Measurements from ENCODE around the gene PEX19. TPM values are rescaled to one million over a fixed set of nuclear protein-coding genes. Genes with fewer than 3 reads are reported as not detected.
"Not testable (repeated sequence)": the region's sequence is repeated elsewhere in the genome, so short reads cannot be mapped to it uniquely, and the experiment has no call there.

PEX19 gene
- total RNA-seq, 4 donors from 2014 or later = 43.6 to 54.2 (median 46.1) TPM

- Histone ChIP-seq H3K36me3 (peaks cover 91 to 100% (median 95%) of the 10 kb centered on the region in 4 donors), H3K27me3 (no peaks in the 10 kb centered on the region), H3K9me3 (no peaks in the 10 kb centered on the region), H3K4me3 (no peak overlapping the region), H3K4me1 (peaks cover 0 to 7% (median 2%) of the 10 kb centered on the region in 4 donors), H3K27ac (replicated peaks in 1 of 4) (no peak overlapping the region)
- DNase-seq (ENCODE audit: extremely low spot score) = no peak
- intact Hi-C loops (cut with DNase I) = loop anchor here (5.0 kb wide), 1 partner anchor 49 kb away; the partner anchor contains the start of genes COPA and NCSTN
- TF ChIP-seq CTCF (IDR thresholded peaks at IDR 0.05) = no peak
- no peak for TF ChIP-seq POLR2AphosphoS5 (IDR thresholded peaks at IDR 0.05)
- no peak for TF ChIP-seq EP300 (IDR thresholded peaks at IDR 0.05)
- no peak for TF ChIP-seq POLR2A (IDR thresholded peaks at IDR 0.05; ENCODE audit: low read depth)
- 84% methylated on average over 8 of the region's 8 CpGs for WGBS
These were observed 8.4 kb upstream of the PEX19 start for GRCh38 chr1:160293020-160293968.

DNA sequence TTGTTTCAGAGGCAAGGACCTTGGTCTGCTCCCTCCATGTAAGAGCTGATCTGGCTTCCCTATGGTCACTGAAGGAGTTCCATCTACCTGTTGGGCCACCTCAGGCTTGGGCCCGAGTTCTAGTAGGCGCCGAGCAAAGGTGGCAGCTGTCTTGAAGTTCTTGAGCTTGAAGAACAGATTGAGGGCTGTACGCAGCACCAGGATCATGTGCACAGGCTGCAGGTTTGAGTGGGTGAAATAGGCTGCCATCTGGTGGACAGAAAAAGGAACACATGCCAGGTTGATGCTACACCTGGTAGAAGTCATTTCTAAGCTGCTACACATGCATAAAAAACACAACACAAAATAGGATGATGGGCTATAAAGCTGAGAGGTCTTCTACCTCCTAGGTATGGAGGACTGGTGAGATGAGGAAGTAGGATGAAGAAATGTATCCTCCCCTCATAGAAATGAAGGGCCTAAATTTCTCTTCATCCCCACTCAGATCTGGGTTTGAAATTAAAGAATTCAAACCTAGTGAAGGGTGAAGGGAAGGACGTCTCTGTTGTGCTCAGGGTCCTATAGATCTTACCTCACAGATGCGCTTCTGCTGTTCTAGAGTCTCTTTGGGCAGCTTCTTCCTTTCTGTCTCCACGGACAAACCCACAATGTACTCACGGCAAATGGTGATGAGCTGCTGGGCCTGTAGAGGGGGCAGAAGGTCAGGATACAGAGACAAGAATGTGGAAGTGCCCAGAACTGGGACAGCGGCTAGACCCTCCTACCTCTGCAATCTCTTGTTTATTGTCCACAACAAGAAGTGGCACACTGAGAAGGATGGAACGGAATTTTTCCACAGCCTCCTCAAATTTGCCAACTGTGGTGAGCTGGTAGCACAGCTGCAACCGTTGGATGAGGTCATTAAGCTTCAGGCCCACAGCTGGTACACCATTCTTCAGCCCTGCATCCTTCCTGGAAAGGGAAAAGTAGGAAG, 6.6 kb upstream of the PEX19 start:
- peaks cover 0 to 7% (median 2%) of the 10 kb centered on the region in 4 donors for H3K4me1 ChIP-seq
- H3K27ac ChIP-seq (replicated peaks in 1 of 4) = no peak overlapping the region
- peak; percentile 93 for DNase-seq (ENCODE audit: extremely low spot score)
- no peaks in the 10 kb centered on the region for H3K9me3 ChIP-seq
- no peak overlapping the region for H3K4me3 ChIP-seq
- intact Hi-C loops (cut with DNase I) = loop anchor here (2.0 to 5.0 kb wide), 2 partner anchors 51 to 99 kb away; partner anchors contain the start of genes COPA and NCSTN
- H3K27me3 ChIP-seq = no peaks in the 10 kb centered on the region
- no peak for TF ChIP-seq EP300 (IDR thresholded peaks at IDR 0.05)
- TF ChIP-seq CTCF (IDR thresholded peaks at IDR 0.05) = peak; percentile 81 to 87 (median 82)
- TF ChIP-seq POLR2AphosphoS5 (IDR thresholded peaks at IDR 0.05) = peak; percentile 9 to 41
- TF ChIP-seq POLR2A (IDR thresholded peaks at IDR 0.05; ENCODE audit: low read depth) = no peak
- WGBS = 38% methylated on average over 11 of the region's 11 CpGs
- peaks cover 74 to 85% (median 78%) of the 10 kb centered on the region in 4 donors for H3K36me3 ChIP-seq

DNA sequence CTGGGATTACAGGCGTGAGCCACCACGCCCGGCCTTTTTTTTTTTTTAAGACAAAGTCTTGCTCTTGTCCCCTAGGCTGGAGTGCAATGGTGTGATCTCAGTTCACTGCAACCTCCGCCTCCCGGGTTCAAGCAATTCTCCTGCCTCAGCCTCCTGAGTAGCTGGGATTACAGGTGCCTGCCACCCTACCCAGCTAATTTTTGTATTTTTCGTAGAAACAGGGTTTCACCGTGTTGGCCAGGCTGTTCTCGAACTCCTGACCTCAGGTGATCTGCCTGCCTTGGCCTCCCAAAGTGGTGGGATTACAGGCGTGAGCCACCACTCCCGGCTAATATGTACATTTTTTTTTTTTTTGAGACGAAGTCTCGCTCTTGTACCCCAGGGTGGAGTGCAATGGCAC, 2.8 kb upstream of the PEX19 start:
- WGBS = 91% methylated on average over 12 of the region's 12 CpGs
- peaks cover 37 to 52% (median 41%) of the 10 kb centered on the region in 4 donors for H3K36me3 ChIP-seq
- not testable (repeated sequence) for H3K27me3 ChIP-seq; DNase-seq (ENCODE audit: extremely low spot score); H3K9me3 ChIP-seq; H3K4me3 ChIP-seq; H3K27ac ChIP-seq (replicated peaks in 1 of 4)
- intact Hi-C loops (cut with DNase I) = loop anchor here (5.0 kb wide), 1 partner anchor 35 kb away; no protein-coding TSS in a partner anchor
- peaks cover 17 to 31% (median 25%) of the 10 kb centered on the region in 4 donors for H3K4me1 ChIP-seq

DNA sequence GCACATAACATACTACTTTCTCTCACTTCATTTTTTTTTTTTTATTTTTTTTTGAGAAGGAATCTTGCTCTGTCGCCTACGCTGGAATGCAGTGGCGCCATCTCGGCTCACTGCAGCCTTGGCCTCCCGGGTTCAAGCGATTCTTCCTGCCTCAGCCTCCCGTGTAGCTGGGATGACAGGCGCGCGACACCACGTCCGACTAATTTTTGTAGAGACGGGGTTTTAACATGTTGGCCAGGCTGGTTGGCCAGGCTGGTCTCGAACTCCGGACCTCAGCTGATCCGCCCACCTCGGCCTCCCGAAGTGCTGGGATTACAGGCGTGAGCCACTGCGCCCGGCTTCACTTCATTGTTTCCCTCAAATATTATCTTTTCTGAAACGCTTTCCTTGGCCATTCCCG, 573 bp upstream of the PEX19 start:
- H3K4me1 ChIP-seq = peaks cover 17 to 34% (median 24%) of the 10 kb centered on the region in 4 donors
- no peaks in the 10 kb centered on the region for H3K27me3 ChIP-seq
- H3K4me3 ChIP-seq = peak overlapping the region; percentile 68 to 94 (median 76)
- no peak for TF ChIP-seq CTCF (IDR thresholded peaks at IDR 0.05)
- no peak for TF ChIP-seq EP300 (IDR thresholded peaks at IDR 0.05)
- 78% methylated on average over 23 of the region's 23 CpGs for WGBS
- H3K36me3 ChIP-seq = peaks cover 35 to 52% (median 42%) of the 10 kb centered on the region in 4 donors
- no peaks in the 10 kb centered on the region for H3K9me3 ChIP-seq
- peak overlapping the region in 1 of 4 donors; percentile 87 for H3K27ac ChIP-seq (replicated peaks in 1 of 4)
- intact Hi-C loops (cut with DNase I) = loop anchor here (5.0 kb wide), 1 partner anchor 33 kb away; no protein-coding TSS in a partner anchor
- DNase-seq (ENCODE audit: extremely low spot score) = no peak

Data from esophagus muscularis mucosa (tissue), 4 donors.